Measurements from ENCODE around the gene MINDY3. TPM values are rescaled to one million over a fixed set of nuclear protein-coding genes. Genes with fewer than 3 reads are reported as not detected.

Gene MINDY3
- polyA plus RNA-seq, 10 donors: 22.0 to 40.0 (median 28.1) TPM

DNA sequence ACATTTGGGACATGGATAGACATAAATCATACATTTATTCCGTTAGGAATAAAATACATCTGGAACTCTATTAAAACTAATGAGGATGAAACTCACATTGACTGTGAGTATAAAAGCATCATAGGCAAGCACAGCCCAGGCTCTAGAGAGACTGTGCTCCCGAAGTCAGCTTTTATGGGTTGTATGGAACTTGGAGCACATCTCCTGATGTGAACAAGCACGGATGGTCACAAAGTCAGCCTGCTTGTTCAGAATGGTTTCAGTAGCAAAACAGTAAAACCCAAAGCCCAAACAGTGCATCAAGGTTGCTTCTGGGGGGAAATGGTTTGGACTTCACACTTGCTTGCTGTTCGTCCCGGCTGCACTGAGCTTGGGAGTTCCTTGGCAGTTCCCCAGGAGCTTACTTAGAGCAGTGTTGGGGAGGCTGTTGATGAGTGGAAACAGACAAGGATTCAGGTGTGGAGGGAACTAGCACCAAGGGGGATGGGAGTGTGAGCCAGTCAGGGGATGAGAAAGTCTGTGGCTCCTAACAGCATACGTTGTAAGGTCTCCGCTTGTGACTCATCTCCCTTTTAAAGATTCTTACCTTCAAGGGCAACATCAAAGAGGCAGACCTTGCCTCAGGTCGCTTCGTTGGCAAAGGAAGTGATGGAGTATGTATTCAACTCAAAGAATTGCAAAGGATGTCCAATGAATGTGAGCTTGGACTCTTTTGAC lies 120.9 kb downstream of the MINDY3 start:
- peak in 2 of 3 donors; percentile 68 to 91 for DNase-seq

DNA sequence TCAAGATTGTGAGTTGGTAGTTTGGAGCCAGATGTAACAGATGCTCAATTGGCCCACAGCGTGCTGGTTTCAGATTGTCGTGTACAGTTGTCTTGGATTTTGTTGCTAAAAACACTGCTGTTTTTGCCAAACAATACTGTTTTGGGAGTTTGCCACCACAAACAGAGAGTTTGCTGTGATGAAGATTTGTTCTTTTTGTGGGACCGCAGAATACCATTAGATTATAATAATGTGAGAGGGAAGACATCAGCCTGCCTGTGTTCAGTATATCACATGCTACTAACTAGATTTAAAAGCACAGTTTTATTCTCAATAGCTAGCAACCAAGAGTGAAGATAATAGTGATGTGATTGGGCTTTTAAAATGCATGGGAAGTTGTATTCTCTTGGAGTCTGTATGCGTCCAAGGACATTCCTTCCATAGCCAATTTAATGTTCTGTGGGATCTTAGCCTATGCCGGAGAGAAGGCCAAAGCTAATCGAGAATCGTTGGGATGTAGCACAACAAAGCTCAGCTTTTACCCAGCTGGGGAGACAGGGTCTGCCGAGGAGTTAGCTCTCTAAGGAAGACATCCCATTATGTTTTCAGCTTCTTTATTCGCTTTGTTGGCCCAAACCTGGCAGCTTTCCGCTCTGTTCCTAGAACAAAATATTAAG lies 121.9 kb downstream of the MINDY3 start:
- DNase-seq: peak; percentile 90 to 97 (median 93)

- DNase-seq: peak in 1 of 3 donors; percentile 66
Measured at GRCh38 chr10:15737656-15738055, 122.7 kb downstream of the MINDY3 start.

DNA sequence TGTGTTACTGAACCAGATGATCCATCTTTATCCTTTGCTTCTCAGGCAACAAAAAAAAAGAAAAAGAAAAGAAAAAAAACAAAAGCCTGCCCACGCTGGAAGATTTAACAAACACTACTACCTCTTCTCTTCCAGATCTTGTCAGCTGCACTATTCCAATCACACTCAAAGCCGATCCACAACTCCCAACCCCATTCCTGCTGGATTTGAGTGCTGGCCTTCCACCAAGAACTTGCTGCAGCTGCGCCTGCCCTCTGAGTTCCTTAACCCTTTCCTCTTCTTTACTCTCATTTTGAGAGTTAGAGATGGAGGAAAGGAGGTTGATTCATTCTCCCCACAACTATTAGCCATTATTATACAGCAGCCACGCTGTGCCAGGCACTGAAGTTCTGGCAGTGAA lies 124.5 kb downstream of the MINDY3 start:
- DNase-seq: peak; percentile 84 to 96 (median 92)

- DNase-seq: no peak
Measured at GRCh38 chr10:15730341-15730740, 130.0 kb downstream of the MINDY3 start.

DNA sequence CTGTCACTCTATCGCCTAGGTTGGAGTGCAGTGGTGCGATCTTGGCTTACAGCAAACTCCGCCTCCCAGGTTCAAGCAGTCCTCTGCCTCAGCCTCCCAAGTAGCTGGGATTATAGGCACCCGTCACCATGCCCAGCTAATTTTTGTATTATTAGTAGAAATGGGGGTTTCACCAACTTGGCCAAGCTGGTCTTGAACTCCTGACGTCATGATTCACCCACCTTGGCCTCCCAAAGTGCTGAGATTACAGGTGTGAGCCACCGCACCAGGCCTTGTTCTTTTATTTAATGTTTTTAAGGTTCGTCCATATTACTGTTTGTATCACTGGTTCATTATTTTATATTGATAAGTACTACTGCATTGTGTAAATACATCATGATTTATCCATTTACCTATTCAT lies 130.4 kb downstream of the MINDY3 start:
- no peak for DNase-seq

Other genes starting within 250 kb of the MINDY3 start
- 10 to 100 TPM in 2 of 10 donors, 1 to 10 TPM in 8; 5.8 to 12.2 (median 8.4) TPM for gene ITGA8, start 140.6 kb downstream of the MINDY3 start, polyA plus RNA-seq (ENCODE audit: insufficient read length in 10 of 10)